K562 (cell line): ENCODE results near the gene TNFRSF18. TPM values are rescaled to one million over a fixed set of nuclear protein-coding genes. Genes with fewer than 3 reads are reported as not detected.

Experiments used
- ELK1 ChIP-seq: sonication (generic); formaldehyde crosslinking; IDR thresholded peaks from 2 replicates; pipeline ENCODE4 v1.8.1; 2022; ENCODE audit warnings: missing genetic modification reagents
- ETV6 ChIP-seq, 3 experiments: fragments of 150-350 bp in 1 of 3; sonication (generic) in 1 of 3; formaldehyde crosslinking in 1 of 3; IDR thresholded peaks; 2 replicates each; pipeline versions ENCODE4 v1.6.1 to v1.8.0; 2014 to 2022; ENCODE audit warnings: borderline replicate concordance in 2 of 3, low read depth in 2 of 3, antibody characterized with exemption in 1 of 3, low read length in 1 of 3, mild to moderate bottlenecking in 1 of 3, missing genetic modification reagents in 1 of 3
- MNT ChIP-seq, 2 experiments: fragments of 450-650 bp; conservative IDR thresholded peaks; 2 replicates each; pipeline ENCODE4 v1.6.1; 2017; ENCODE audit warnings: mild to moderate bottlenecking in 2 of 2, moderate library complexity in 2 of 2
- MYC ChIP-seq, 2 experiments: fragments of 250-450 bp in 1 of 2; sonication (Bioruptor Pico) in 1 of 2; IDR thresholded peaks; 2 replicates each; pipeline versions ENCODE4 v1.5.1 to v1.6.1; 2012 to 2021; ENCODE audit warnings: low read depth in 2 of 2, borderline replicate concordance in 1 of 2, improper control_type of control experiment in 1 of 2, low read length in 1 of 2, mild to moderate bottlenecking in 1 of 2, moderate library complexity in 1 of 2
- NR4A1 ChIP-seq, 2 experiments: fragments of 250-450 bp in 1 of 2; fragments of 450-650 bp in 1 of 2; sonication (Bioruptor Pico) in 1 of 2; IDR thresholded peaks; 2 replicates each; pipeline versions ENCODE4 v1.4.0 to v1.6.1; 2016 to 2020; ENCODE audit warnings: mild to moderate bottlenecking in 2 of 2, missing compliant biosample characterization in 1 of 2, missing genetic modification characterization in 1 of 2, moderate library complexity in 1 of 2
- PBX2 ChIP-seq, 2 experiments: IDR thresholded peaks in 1 of 2; conservative IDR thresholded peaks in 1 of 2; 2 replicates each; pipeline ENCODE4 v1.6.1; 2016; ENCODE audit warnings: low read depth in 2 of 2, mild to moderate bottlenecking in 1 of 2, missing compliant biosample characterization in 1 of 2, missing genetic modification characterization in 1 of 2, moderate library complexity in 1 of 2
- RCOR1 ChIP-seq, 2 experiments: IDR thresholded peaks; 2 replicates each; pipeline ENCODE4 v1.6.1; 2012; ENCODE audit warnings: low read depth in 2 of 2, low read length in 2 of 2, borderline replicate concordance in 1 of 2, improper control_type of control experiment in 1 of 2
- RFX5 ChIP-seq: IDR thresholded peaks from 2 replicates; pipeline ENCODE4 v1.6.1; 2011; ENCODE audit warnings: low read depth, mild to moderate bottlenecking, improper control_type of control experiment, low read length
- RHOXF2B ChIP-seq: fragments of 250-450 bp; sonication (Bioruptor Pico); conservative IDR thresholded peaks from 2 replicates; pipeline ENCODE4 v1.5.1; 2021
- SAFB ChIP-seq: fragments of 200-400 bp; formaldehyde crosslinking; IDR thresholded peaks from 2 replicates; pipeline ENCODE4 v1.6.1; 2017; ENCODE audit warnings: low read depth, low read length, borderline replicate concordance
- SNAPC5 ChIP-seq: fragments of 250-450 bp; sonication (Bioruptor Pico); IDR thresholded peaks from 2 replicates; pipeline ENCODE4 v1.8.0; 2021; ENCODE audit warnings: moderate library complexity, mild to moderate bottlenecking, inconsistent platforms
- TARDBP ChIP-seq: fragments of 450-650 bp; IDR thresholded peaks from 2 replicates; pipeline ENCODE4 v1.6.1; 2016
- ZBTB34 ChIP-seq: fragments of 250-450 bp; sonication (Bioruptor Pico); IDR thresholded peaks from 2 replicates; pipeline ENCODE4 v1.8.0; 2021; ENCODE audit warnings: mild to moderate bottlenecking, moderate library complexity
- ZNF280B ChIP-seq: fragments of 250-450 bp; sonication (Bioruptor Pico); IDR thresholded peaks from 2 replicates; pipeline ENCODE4 v1.5.1; 2021; ENCODE audit warnings: mild to moderate bottlenecking
- ZNF586 ChIP-seq: fragments of 450-650 bp; formaldehyde crosslinking; conservative IDR thresholded peaks from 2 replicates; pipeline ENCODE4 v1.4.0; 2020; ENCODE audit warnings: mild to moderate bottlenecking, moderate library complexity
- ZNF766 ChIP-seq: fragments of 200-800 bp; sonication (Bioruptor generic); conservative IDR thresholded peaks from 2 replicates; pipeline ENCODE4 v1.6.1; 2016; ENCODE audit warnings: missing genetic modification characterization, missing compliant biosample characterization
- polyA plus RNA-seq, 8 experiments: library from polyadenylated mRNA; depleted of rRNA in 4 of 8; stranded (reverse) in 5 of 8; unstranded in 3 of 8; fragments of >200 nt; fragmentation: Nextera tagmentation in 2 of 8; fragmentation: Illumina TruSeq in 1 of 8; extraction: Ambion mirVana in 2 of 8; extraction: Trizol in 1 of 8; gene quantifications; 2 replicates each; pipeline versions ENCODE4 v1.2.1 to v1.2.3, GENCODE V29; 2011 to 2014; ENCODE audit warnings: inconsistent platforms in 1 of 8, missing spikeins in 1 of 8
- total RNA-seq, 7 experiments: library from RNA; depleted of rRNA in 6 of 7; stranded (reverse); fragments of >200 nt in 6 of 7; fragmentation: Illumina TruSeq in 2 of 7; extraction: Trizol in 2 of 7; gene quantifications; 2 replicates each; pipeline versions ENCODE4 v1.2.1 to v1.2.3, GENCODE V29; 2011 to 2021; ENCODE audit warnings: low replicate concordance in 1 of 7

The TNFRSF18 gene
- total and polyA plus RNA-seq, 9 of the 15 experiments (the other 6 are each of a cell fraction or from before 2014, with no cell fraction given) = 0.24 to 0.27 TPM; not detected in 7

GRCh38 chr1:1232208-1232795, 25.9 kb upstream of the TNFRSF18 start, which contains the start of gene B3GALT6 (continued):
- no peak for TF ChIP-seq ZNF280B (CRISPR knock-in tag)
- TF ChIP-seq MNT (conservative IDR thresholded peaks at IDR 0.05) = no peak
- no peak for TF ChIP-seq ETV6 (IDR thresholded peaks at IDR 0.05; ENCODE audit: borderline replicate concordance in 1 of 2, low read depth in 2 of 2, low read length in 1 of 2)
- peak; percentile 92; the same call in 1 of the 2 replicates for TF ChIP-seq ETV6 (CRISPR knock-in tag; IDR thresholded peaks at IDR 0.05; ENCODE audit: borderline replicate concordance)
- peak; percentile 90; the same call in 1 of the 2 replicates for TF ChIP-seq MYC (IDR thresholded peaks at IDR 0.05; ENCODE audit: low read depth, low read length)
- TF ChIP-seq MYC (CRISPR knock-in tag; IDR thresholded peaks at IDR 0.05; ENCODE audit: borderline replicate concordance, low read depth) = no peak
- TF ChIP-seq PBX2 (CRISPR knock-in tag; IDR thresholded peaks at IDR 0.05; ENCODE audit: low read depth) = no peak
- no peak for TF ChIP-seq PBX2 (tag; conservative IDR thresholded peaks at IDR 0.05; ENCODE audit: low read depth)
- no peak for TF ChIP-seq TARDBP
- no peak for TF ChIP-seq RHOXF2B (CRISPR knock-in tag)
- no peak for TF ChIP-seq RCOR1 (IDR thresholded peaks at IDR 0.05; ENCODE audit: borderline replicate concordance in 1 of 2, low read depth in 2 of 2, low read length in 2 of 2)
- TF ChIP-seq NR4A1 (CRISPR knock-in tag; IDR thresholded peaks at IDR 0.05) = no peak
- TF ChIP-seq NR4A1 (tag; IDR thresholded peaks at IDR 0.05) = peak; percentile 59; the same call in 1 of the 2 replicates
- TF ChIP-seq ZBTB34 = no peak
- no peak for TF ChIP-seq ZNF586 (CRISPR knock-in tag)
- TF ChIP-seq ELK1 = no peak
- TF ChIP-seq RFX5 = no peak
- peak; percentile 55; the same call in 1 of the 2 replicates for TF ChIP-seq ZNF766 (CRISPR knock-in tag)
- TF ChIP-seq SAFB = no peak
- no peak for TF ChIP-seq SNAPC5 (CRISPR knock-in tag)
